Stimulated activated CD4-positive, alpha-beta T cell treated with anti-CD3 and anti-CD28 coated beads, Interleukin-1b, Interleukin-23, amount 100 ng/mL, for 4 hours (primary cell): Measurements from ENCODE around the gene MTERF4.

Experiments used
- DNase-seq, 2 donors: peaks; one replicate each; pipeline ENCODE4 v3.0.0-alpha.2; 2020; ENCODE audit warnings: low read depth in 2 of 2

Gene MTERF4

DNA sequence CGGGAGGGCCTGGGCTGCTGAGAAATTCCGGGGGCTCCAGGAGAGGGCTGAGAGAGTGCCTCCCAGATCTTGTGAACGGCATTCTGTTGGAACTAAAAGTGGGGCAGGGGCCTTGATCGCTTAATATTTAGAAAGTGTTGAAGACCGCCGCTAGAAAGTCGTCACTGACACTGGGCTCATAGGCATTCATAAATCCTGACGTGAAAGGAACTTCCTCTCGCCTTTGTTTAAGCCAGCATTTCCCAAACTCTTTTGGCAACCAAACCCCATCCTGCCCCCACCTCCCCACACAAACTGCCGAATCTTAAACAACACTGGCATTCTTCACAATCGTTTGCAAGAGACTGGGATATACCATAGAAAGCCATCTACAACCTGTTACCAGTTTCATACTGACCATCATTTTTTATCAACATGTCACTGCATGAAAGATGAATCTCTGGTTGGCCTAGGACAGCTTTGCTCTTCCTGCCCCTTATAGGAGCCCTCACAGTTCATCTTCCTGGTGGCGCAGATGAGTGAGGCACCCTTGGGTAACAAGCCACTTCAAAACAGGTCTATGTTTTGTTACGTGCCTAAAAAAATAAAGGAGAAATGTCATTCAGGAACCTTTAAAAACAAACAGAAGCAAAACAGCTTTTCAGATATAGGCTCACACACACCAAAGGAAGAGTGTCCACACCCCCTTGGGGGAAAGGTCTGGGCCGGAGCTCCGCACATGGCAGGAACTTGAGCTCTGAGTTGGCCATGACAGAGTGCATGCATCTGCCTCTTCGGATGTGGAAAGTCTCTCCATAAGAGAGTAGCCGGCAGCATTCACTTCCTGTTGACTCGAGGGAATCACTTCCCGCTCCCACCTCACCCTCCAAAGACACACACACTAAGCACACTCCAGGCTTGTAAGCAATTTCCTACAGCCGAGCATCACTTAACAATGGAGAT lies 13.0 kb downstream of the MTERF4 start:
- DNase-seq: no peak

- DNase-seq: no peak
Observed at GRCh38 chr2:241088376-241088775, 13.7 kb downstream of the MTERF4 start.

GRCh38 chr2:241087420-241088268 lies 14.4 kb downstream of the MTERF4 start:
- no peak for DNase-seq

- DNase-seq: no peak
Observed at GRCh38 chr2:241084856-241085444, 17.1 kb downstream of the MTERF4 start.

DNA sequence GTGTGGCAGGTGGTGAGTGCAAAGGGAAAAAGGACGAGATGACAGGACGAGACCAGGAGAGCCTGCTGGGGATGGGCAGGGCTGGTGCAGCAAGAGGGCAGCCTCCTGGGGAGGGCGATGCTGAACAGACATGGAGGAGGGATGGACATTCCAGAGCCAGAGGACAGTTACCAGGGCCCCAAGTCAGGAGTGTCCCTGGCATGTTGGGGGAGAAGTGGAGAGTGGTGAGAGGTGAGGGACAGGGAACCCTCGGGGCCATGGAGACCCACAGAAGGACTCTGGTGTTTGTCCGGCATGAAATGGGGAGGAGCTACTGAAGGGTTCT lies 19.0 kb downstream of the MTERF4 start:
- DNase-seq: no peak

DNA sequence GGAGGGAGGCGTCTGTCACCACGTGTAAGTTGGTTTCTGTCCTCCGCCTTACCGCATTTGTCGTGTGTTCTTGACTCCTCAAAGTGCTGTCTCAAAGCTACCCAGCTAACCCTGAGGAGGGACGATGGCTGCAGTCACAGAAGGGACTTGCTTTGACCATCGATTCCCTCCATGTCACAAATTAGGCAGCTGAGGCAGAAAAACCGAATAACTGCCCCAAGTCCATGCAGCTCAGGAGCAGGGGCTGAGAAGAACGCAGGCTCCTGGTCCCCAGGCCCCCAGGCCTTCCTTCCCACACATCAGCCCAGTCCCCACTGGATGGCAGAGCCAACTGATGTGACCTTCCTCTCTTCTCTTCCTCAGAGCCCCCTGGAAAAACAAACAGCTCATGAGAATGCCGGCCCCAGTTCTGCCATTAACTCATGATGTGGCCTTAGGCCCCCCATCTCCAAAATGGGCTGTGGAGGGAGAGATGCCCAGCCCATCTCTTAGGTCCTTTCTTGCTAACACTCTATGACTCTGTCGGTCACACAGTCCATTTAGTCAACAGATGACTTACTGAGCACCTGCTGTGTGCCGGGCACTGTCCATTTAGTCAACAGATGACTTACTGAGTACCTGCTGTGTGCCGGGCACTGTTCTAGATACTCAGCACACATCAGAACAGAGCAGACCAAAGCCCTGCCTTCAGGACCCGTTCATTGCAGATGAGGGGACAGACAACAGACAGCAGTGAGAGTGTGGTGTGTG lies 19.6 kb downstream of the MTERF4 start:
- no peak for DNase-seq

DNA sequence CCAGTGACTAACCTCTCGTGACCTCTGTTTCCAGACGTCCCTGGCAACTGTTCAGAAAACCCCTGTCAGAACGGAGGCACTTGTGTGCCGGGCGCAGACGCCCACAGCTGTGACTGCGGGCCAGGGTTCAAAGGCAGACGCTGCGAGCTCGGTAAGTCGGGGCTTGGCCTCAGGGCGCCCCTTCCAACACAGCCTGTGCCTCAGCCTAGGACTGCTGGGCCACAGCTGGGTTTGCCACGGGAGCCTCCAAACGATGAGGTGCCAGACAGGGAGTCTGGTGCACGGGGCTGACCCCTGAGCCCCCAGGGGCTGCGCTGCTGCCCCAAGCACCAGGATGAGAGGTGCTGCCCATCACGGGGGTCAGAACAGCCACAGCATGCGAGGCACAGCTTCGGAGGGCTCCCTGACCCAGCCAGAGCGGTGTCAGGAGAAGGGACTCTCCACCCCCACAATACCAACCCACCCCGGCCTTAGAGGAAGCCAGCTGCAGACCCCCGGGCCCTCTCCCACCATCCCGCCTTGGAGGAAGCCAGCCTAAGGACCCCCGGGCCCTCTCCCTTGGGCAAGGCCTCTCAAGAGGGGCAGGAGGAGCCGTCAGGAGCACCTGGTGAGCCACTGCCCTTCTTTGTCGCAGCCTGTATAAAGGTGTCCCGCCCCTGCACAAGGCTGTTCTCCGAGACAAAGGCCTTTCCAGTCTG lies 20.3 kb downstream of the MTERF4 start:
- DNase-seq: no peak

GRCh38 chr2:241081190-241081642 lies 20.9 kb downstream of the MTERF4 start:
- DNase-seq: no peak

DNA sequence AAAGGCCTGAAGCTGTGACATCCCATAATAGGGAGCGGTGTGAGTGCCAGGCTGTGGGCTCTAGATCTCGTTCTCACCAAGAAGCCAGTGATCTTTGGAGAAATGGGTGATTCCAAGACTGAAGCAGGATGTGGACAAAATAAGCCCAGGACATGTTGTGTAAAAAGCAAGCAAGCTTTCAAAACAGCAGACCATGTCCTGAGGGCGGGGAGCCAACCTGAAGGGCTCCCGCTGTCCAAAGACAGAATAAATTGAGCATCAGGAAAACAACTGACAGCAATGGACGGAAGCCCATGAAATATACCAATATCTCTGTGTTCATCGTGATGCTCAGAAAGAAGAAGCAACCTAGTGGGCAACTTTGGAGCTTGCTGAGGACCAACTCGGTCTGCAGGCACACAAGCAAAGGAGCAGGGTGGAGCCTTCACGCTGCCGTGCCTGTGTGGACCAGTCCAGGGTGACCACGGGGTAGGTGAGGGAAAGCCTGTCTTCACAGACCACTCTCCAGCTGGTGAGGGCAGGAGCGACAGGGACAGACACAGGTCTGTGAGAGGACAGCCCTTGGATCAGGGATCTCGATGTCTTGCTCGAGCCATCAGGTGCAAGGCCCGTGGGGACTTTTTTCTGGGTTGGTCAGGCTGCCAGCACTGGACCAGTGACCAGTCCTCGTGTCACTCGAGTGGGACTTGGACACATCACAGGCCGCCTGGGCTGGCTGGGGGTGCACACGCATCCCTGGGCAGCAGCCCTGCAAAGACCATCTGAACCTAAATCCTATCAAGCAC lies 21.5 kb downstream of the MTERF4 start:
- DNase-seq: no peak

DNA sequence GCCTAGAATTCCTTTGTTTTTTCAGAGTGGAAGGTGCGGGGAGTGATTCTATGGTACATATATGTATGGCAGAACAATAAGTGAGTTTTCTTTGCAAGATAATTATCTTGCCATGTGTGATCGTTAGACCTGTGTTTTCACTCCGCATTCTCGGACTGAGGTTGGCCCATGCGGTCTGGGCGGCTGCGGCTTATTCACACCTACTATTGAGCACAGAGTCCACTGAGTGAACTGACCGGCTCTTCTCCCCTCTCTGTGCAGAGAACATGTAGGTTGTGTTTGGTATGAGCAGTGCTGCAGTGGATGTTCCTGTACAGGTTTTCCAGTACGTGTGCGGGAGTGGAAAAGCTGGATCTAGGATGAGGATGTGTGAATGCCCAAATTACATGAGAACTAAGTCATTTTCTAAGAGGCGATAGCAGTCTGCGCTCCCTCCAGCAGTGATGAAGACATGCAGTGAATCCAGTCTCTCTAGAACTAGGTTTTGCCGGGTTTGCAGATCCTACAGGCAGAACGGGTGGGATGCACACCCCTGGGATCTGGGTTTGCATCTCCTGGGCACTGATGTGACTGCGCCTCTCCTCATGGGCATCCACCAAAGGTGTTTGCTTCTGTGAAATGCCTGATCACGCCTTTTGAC lies 27.1 kb downstream of the MTERF4 start:
- DNase-seq: no peak

GRCh38 chr2:241074065-241074818 lies 27.8 kb downstream of the MTERF4 start:
- no peak for DNase-seq

DNA sequence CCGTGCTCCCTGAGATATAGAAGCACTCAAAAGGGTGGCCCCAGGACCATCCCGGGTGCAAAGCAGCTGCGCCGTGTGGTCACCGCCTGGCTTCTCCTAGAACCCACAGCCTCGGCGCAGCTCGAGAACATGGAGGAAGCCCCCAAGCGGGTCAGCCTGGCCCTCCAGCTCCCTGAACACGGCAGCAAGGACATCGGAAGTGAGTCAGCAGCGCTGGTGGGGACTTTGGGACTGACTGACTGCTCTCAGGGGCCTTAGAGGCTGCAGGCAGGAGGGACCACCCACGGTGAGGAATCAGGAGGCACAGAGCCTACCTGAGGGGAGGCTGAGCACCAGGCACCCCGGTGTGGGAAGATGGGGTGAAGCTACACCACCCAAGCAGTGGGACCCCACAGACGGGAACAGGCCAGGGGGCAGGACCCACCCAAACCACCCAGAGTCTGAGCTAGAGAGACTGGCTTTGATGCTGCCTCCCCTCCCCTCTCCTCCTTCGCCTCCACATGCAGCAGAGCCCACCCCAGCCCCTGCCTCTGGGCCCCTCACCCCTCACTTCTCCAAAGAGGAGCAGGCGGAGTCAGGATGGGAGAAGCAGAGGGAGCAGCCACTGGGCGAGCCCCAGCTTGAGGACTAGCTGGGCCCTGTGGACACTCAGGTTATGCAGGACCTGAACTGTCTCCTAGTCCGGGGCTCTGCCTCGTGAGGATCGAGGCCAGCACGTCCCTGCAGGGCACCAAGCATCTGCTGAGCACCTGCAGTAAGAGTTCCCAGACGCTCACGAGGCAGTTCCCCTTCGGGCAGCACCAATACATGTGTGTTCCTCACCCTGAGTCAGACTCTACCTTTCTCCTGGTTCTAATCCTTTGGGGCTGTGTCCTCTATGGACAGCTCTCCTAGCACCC lies 28.7 kb downstream of the MTERF4 start:
- no peak for DNase-seq

DNA sequence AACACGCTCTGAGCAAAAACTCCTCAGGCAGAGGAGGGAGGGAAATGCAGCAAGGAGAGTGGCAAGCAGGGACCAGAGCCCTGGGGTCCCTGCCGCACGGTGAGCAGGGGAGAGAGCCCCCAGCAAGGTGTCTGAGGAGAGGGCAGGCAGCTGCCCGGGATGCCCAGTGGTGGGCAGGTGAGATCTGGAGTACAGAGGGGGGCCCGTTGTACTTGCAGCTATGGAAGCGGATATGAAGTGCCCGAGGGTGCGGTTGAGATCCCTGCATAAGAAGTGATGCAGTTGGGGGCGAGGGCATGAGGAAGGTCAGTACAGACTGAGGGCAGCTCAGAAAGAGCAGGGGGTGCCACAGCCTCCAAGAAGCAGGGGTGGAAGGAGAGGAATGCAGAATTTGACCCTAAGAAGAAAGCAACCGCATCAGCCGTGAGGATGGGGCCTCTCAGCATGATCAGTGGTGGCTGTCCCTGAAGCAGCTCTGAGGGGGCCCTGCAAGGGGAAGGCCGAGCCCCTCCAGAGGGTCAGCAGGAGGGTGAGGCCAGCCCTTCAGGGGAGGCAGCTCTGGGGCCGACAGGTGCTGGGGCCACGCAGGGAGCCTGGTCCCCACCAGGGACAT lies 29.4 kb downstream of the MTERF4 start:
- no peak for DNase-seq

DNA sequence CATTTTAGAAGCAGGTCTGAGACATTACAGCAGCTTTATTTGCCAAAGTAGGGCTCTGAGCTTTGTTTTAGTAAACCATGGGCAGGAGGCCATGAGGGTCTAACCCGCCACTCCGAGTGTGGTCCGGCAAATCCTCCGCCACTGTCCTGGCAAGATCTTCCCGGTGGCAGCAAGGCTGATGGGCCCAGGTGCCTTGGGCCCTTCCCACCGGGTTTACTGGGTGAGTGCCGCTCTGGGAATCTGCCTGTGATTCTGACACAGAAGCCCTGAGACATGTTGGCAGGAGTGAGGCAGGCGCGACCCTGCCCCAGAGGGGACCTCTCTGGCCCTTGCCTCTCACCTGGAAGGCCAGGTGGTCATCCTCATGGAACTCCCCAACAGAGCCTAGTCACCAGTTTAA lies 29.9 kb downstream of the MTERF4 start:
- no peak for DNase-seq

DNA sequence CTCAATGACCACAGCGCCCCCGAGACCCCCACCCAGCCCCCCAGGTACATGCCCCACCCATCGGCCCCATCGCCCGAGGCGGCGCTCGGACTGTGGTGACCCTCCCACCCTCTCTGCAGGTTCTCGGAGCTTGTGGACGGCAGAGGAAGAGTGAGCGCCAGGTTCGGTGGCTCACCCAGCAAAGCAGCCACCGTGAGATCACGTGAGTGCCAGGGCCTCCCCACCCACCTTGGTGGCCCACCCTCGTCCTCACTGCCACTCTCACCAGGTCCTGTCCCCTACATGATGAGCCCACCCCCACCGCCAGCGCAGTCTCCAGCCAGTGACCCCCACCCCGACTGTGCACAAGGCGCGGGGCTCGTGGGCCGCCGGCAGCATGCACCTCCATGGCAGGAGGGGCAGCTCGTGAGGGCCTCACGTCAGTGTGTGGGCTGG lies 30.4 kb downstream of the MTERF4 start:
- no peak for DNase-seq

DNA sequence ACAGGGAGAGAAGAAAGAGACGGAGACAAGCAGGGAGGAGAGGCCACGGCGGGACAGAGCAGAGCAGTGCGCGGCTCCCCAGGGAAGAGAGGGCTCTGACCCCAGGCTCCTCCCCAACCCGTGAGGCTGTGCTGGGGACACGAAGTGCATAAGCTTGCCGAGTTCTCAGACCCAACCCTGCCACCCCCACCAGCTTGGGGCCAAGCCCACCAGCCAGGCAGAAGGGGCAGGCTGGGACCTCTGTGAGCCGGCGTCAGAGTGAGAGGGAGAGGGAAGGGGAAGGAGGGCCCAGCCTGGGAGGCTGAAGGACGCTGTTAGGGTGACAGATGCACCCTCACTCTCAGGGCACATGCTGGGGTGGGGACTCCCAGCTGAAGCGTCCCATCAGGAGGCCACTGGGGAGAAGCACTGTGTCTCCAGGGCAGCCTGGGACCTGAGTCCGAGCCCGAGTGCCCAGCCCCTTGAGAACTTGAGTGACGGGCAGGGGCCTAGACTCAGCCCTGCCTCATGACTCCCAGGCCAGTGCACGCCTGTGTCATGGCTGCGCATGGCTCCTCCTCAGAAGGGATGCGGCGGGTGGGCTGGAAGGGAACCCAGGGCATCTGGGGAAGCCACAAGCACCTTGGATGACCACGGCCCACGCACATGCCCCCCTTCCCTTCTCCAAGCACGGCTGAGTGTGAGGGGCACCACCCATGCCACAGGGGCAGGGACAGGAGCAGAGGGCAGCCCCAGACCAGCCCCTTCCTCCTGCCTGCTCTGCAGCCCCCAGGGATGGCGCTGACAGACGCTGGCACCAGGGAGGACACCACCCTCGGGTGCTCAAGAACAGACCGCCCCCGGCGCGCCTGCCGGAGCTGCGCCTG lies 31.0 kb downstream of the MTERF4 start:
- no peak for DNase-seq

DNA sequence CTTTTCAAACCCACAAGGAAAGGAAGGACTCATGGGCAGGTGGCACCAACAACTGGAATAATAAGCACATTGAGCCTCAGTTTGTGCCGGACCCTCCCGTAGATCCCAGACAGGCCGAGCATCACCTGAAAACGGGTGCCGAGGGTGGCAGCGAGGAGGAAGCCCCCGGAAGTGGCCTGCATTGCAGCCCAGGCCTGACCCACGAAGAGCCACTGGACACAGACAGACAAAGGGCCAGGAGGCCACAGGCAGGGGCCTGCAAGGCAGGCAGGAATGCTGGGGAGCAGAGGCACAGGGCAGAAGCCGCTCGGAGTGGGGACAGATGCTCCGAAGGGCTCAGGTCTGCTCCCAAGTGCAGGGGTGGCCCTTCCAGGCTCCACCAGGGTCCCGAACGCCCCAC lies 31.7 kb downstream of the MTERF4 start:
- DNase-seq: no peak
